Measurements from ENCODE around the gene ADCY10. TPM values are rescaled to one million over a fixed set of nuclear protein-coding genes. Genes with fewer than 3 reads are reported as not detected.

The ADCY10 gene
- total and polyA plus RNA-seq, 9 of the 15 experiments (the other 6 are each of a cell fraction or from before 2014, with no cell fraction given): 0.08 to 0.86 (median 0.22) TPM

DNA sequence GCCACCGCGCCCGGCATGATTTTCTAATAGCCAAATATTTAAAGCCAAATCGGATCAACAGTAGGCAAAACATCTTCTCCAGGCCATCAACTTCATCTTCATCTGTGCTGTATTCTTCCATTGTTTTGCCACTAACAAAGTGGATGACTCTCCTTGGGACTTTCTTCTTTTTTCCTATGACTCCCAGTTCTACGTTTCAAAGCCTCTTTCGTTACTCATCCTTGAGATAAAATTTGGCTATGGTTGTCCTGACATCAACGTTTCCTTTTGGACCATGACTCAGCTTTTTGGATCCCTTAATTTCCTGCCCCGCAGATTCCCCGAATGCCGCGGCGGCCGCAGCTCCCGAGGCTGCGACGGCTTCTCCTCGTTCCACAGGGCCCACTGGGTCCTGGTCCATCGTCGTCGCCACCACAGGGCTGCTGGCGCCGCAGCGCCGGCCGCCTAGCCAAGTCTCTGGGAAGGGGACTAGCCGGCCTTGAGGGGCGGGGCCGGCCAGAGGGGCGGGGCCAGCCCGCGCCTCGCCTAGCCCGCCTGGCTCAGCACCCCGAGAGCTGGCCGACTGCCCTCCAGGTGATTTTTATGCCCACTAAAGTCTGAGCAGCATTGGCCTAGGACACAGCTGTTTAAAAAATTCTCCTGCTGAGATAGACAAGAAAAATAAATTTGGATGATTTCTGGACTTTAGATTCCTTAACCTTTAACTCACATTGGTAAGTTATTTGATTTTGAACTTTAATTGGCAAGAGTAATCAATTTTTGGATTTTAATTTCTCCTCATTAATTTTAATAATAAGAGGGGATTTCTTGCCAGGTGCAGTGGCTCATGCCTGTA is 93.9 kb downstream of the ADCY10 start (continued):
- TF ChIP-seq CHD1 (IDR thresholded peaks at IDR 0.05; ENCODE audit: low read length) (no peak), FOXA1 (IDR thresholded peaks at IDR 0.05; ENCODE audit: borderline replicate concordance) (no peak), SMC3 (conservative IDR thresholded peaks at IDR 0.05; ENCODE audit: insufficient read depth, low read depth, low read length) (no peak), PURB (CRISPR knock-in tag; IDR thresholded peaks at IDR 0.05; ENCODE audit: low read depth) (no peak), ZNF324 (CRISPR knock-in tag; IDR thresholded peaks at IDR 0.05) (no peak), NFIX (CRISPR knock-in tag; IDR thresholded peaks at IDR 0.05; ENCODE audit: low read depth) (no peak), NR1H2 (CRISPR knock-in tag; IDR thresholded peaks at IDR 0.05) (no peak), HDAC1 (IDR thresholded peaks at IDR 0.05) (peak in 1 of 2 experiments; percentile 60; a peak in 1 of 4 replicates), CHD2 (IDR thresholded peaks at IDR 0.05; ENCODE audit: low read depth, low read length) (no peak), EP300 (IDR thresholded peaks at IDR 0.05; ENCODE audit: low read length) (peak; percentile 42; the same call in 1 of the 2 replicates), ZNF717 (CRISPR knock-in tag; IDR thresholded peaks at IDR 0.05) (no peak), ASH1L (IDR thresholded peaks at IDR 0.05; ENCODE audit: borderline replicate concordance, low read depth, partially characterized antibody) (no peak)
- TF ChIP-seq, protein P1, sequence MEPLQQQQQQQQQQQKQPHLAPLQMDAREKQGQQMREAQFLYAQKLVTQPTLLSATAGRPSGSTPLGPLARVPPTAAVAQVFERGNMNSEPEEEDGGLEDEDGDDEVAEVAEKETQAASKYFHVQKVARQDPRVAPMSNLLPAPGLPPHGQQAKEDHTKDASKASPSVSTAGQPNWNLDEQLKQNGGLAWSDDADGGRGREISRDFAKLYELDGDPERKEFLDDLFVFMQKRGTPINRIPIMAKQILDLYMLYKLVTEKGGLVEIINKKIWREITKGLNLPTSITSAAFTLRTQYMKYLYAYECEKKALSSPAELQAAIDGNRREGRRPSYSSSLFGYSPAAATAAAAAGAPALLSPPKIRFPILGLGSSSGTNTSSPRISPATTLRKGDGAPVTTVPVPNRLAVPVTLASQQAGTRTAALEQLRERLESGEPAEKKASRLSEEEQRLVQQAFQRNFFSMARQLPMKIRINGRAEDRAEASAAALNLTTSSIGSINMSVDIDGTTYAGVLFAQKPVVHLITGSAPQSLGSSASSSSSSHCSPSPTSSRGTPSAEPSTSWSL (CRISPR knock-in tag; IDR thresholded peaks at IDR 0.05; ENCODE audit: borderline replicate concordance): 0 out of 2 replicates have a peak, but pooled peaks have one; percentile 33
- TF ChIP-seq, protein P2, sequence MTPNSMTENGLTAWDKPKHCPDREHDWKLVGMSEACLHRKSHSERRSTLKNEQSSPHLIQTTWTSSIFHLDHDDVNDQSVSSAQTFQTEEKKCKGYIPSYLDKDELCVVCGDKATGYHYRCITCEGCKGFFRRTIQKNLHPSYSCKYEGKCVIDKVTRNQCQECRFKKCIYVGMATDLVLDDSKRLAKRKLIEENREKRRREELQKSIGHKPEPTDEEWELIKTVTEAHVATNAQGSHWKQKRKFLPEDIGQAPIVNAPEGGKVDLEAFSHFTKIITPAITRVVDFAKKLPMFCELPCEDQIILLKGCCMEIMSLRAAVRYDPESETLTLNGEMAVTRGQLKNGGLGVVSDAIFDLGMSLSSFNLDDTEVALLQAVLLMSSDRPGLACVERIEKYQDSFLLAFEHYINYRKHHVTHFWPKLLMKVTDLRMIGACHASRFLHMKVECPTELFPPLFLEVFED (CRISPR knock-in tag; conservative IDR thresholded peaks at IDR 0.05): no peak
- TF ChIP-seq, protein P3, sequence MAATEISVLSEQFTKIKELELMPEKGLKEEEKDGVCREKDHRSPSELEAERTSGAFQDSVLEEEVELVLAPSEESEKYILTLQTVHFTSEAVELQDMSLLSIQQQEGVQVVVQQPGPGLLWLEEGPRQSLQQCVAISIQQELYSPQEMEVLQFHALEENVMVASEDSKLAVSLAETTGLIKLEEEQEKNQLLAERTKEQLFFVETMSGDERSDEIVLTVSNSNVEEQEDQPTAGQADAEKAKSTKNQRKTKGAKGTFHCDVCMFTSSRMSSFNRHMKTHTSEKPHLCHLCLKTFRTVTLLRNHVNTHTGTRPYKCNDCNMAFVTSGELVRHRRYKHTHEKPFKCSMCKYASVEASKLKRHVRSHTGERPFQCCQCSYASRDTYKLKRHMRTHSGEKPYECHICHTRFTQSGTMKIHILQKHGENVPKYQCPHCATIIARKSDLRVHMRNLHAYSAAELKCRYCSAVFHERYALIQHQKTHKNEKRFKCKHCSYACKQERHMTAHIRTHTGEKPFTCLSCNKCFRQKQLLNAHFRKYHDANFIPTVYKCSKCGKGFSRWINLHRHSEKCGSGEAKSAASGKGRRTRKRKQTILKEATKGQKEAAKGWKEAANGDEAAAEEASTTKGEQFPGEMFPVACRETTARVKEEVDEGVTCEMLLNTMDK (IDR thresholded peaks at IDR 0.05; ENCODE audit: borderline replicate concordance, insufficient read depth, low read depth, low read length, poor library complexity, severe bottlenecking): no peak
- TF ChIP-seq, protein P4, sequence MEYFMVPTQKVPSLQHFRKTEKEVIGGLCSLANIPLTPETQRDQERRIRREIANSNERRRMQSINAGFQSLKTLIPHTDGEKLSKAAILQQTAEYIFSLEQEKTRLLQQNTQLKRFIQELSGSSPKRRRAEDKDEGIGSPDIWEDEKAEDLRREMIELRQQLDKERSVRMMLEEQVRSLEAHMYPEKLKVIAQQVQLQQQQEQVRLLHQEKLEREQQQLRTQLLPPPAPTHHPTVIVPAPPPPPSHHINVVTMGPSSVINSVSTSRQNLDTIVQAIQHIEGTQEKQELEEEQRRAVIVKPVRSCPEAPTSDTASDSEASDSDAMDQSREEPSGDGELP (CRISPR knock-in tag; IDR thresholded peaks at IDR 0.05; ENCODE audit: borderline replicate concordance): peak; percentile 57
